HG02763 (cell line): ENCODE measurements around the gene SRSF2.
"Not testable (repeated sequence)": the region's sequence is repeated elsewhere in the genome, so short reads cannot be mapped to it uniquely, and the experiment has no call there.

ENCODE experiments used
- ATAC-seq: cut with Tn5 transposase; IDR thresholded peaks from one replicate; pipeline ENCODE4 v1.9.1; 2021; ENCODE audit warnings: mild to moderate bottlenecking, moderate library complexity; ENCODE audit not compliant: unreplicated experiment

The SRSF2 gene

GRCh38 chr17:76737082-76737675 is at the start of gene SRSF2:
SRSF2 (minus strand) TSS chr17:76737331; CDS start chr17:76737160, 171 bp downstream.
- peak; percentile 63 for ATAC-seq

- ATAC-seq: no peak
These were observed 47.8 kb upstream of the SRSF2 start for GRCh38 chr17:76784926-76785325.

GRCh38 chr17:76783146-76783545 is 46.0 kb upstream of the SRSF2 start:
- ATAC-seq: no peak

GRCh38 chr17:76781056-76781982 is 44.2 kb upstream of the SRSF2 start:
- ATAC-seq: no peak

- no peak for ATAC-seq
These were observed 38.0 kb upstream of the SRSF2 start for GRCh38 chr17:76775021-76775600.

- ATAC-seq: no peak
These were observed 35.9 kb upstream of the SRSF2 start for GRCh38 chr17:76772842-76773525.

- no peak for ATAC-seq
These were observed 21.4 kb upstream of the SRSF2 start for GRCh38 chr17:76758570-76758969.

GRCh38 chr17:76757256-76757655 is 20.1 kb upstream of the SRSF2 start:
- ATAC-seq: no peak

GRCh38 chr17:76755285-76755684 is 18.2 kb upstream of the SRSF2 start:
- no peak for ATAC-seq

- no peak for ATAC-seq
These were observed 16.2 kb upstream of the SRSF2 start for GRCh38 chr17:76753061-76753961.

GRCh38 chr17:76752006-76752405 is 14.9 kb upstream of the SRSF2 start:
- no peak for ATAC-seq

- no peak for ATAC-seq
These were observed 14.4 kb upstream of the SRSF2 start for GRCh38 chr17:76751416-76751993.

- ATAC-seq: no peak
These were observed 11.5 kb upstream of the SRSF2 start for GRCh38 chr17:76748657-76749056.

- ATAC-seq: no peak
These were observed 10.7 kb upstream of the SRSF2 start for GRCh38 chr17:76747716-76748363.

GRCh38 chr17:76745785-76746184 is 8.7 kb upstream of the SRSF2 start:
- ATAC-seq: not testable (repeated sequence)

GRCh38 chr17:76744747-76745146 is 7.6 kb upstream of the SRSF2 start:
- no peak for ATAC-seq

GRCh38 chr17:76742958-76743357 is 5.8 kb upstream of the SRSF2 start:
- ATAC-seq: no peak

GRCh38 chr17:76740329-76741118 is 3.4 kb upstream of the SRSF2 start:
- ATAC-seq: no peak
